Endothelial cell (in vitro differentiated cells): Measurements from ENCODE around the gene PPFIBP2. TPM values are rescaled to one million over a fixed set of nuclear protein-coding genes. Genes with fewer than 3 reads are reported as not detected.

Experiments used
- DNase-seq: peaks from one replicate; pipeline ENCODE4 v3.0.0; 2021; ENCODE audit warnings: low spot score
- H3K27ac Mint-ChIP-seq: one replicate; pipeline ENCODE4 v1.8.0; 2021; ENCODE audit warnings: mixed read lengths, inconsistent platforms; ENCODE audit not compliant: unreplicated experiment
- H3K27me3 Mint-ChIP-seq: one replicate; pipeline ENCODE4 v1.8.0; 2021; ENCODE audit warnings: mild to moderate bottlenecking, moderate library complexity, mixed read lengths, inconsistent platforms; ENCODE audit not compliant: unreplicated experiment
- H3K36me3 Mint-ChIP-seq: one replicate; pipeline ENCODE4 v1.8.0; 2021; ENCODE audit warnings: mild to moderate bottlenecking, low read depth, mixed read lengths, inconsistent platforms; ENCODE audit not compliant: unreplicated experiment
- H3K4me1 Mint-ChIP-seq: one replicate; pipeline ENCODE4 v1.8.0; 2021; ENCODE audit warnings: mild to moderate bottlenecking, mixed read lengths, inconsistent platforms; ENCODE audit not compliant: unreplicated experiment
- H3K4me3 Mint-ChIP-seq: one replicate; pipeline ENCODE4 v1.8.0; 2021; ENCODE audit warnings: mild to moderate bottlenecking, mixed read lengths, inconsistent platforms; ENCODE audit not compliant: unreplicated experiment
- H3K9me3 Mint-ChIP-seq: one replicate; pipeline ENCODE4 v1.8.0; 2021; ENCODE audit warnings: mixed read lengths, inconsistent platforms; ENCODE audit not compliant: unreplicated experiment
- CTCF ChIP-seq: fragments of 200-600 bp; sonication (generic); IDR thresholded peaks from one replicate; pipeline ENCODE4 v1.5.0; 2021; ENCODE audit warnings: antibody characterized with exemption; ENCODE audit not compliant: unreplicated experiment
- total RNA-seq: library from RNA; stranded (reverse); fragmentation: NEBNext Ultra II Directional; extraction: Animal tissue kit (Norgen Biotek cat#: 25700); gene quantifications from one replicate; pipeline ENCODE4 v1.2.1, GENCODE V29; 2021; ENCODE audit not compliant: unreplicated experiment

The PPFIBP2 gene
- total RNA-seq, 1 donor from 2014 or later, result 7.3 TPM

GRCh38 chr11:7547687-7548086, 33.9 kb downstream of the PPFIBP2 start:
- no peak for TF ChIP-seq CTCF
- Mint-ChIP-seq H3K4me3 (no peak overlapping the region), H3K9me3 (no peaks in the 10 kb centered on the region), H3K4me1 (peaks cover 7% of the 10 kb centered on the region), H3K36me3 (no peaks in the 10 kb centered on the region), H3K27me3 (peaks cover 2% of the 10 kb centered on the region), H3K27ac (no peak overlapping the region)
- no peak for DNase-seq

GRCh38 chr11:7548659-7549274, 35.0 kb downstream of the PPFIBP2 start:
- Mint-ChIP-seq H3K4me3 (no peak overlapping the region), H3K27me3 (peaks cover 2% of the 10 kb centered on the region), H3K36me3 (no peaks in the 10 kb centered on the region), H3K27ac (no peak overlapping the region), H3K4me1 (peaks cover 7% of the 10 kb centered on the region), H3K9me3 (no peaks in the 10 kb centered on the region)
- DNase-seq, result peak; percentile 47
- TF ChIP-seq CTCF, result no peak

GRCh38 chr11:7549681-7550080, 35.9 kb downstream of the PPFIBP2 start:
- Mint-ChIP-seq H3K4me3 (no peak overlapping the region), H3K27me3 (peaks cover 4% of the 10 kb centered on the region), H3K36me3 (no peaks in the 10 kb centered on the region), H3K4me1 (peaks cover 7% of the 10 kb centered on the region), H3K27ac (no peak overlapping the region), H3K9me3 (no peaks in the 10 kb centered on the region)
- no peak for TF ChIP-seq CTCF
- DNase-seq, result no peak

GRCh38 chr11:7551571-7551970, 37.8 kb downstream of the PPFIBP2 start:
- H3K9me3 Mint-ChIP-seq, result no peaks in the 10 kb centered on the region
- H3K27ac Mint-ChIP-seq, result no peak overlapping the region
- H3K36me3 Mint-ChIP-seq, result no peaks in the 10 kb centered on the region
- H3K27me3 Mint-ChIP-seq, result peaks cover 2% of the 10 kb centered on the region
- peaks cover 5% of the 10 kb centered on the region for H3K4me1 Mint-ChIP-seq
- no peak overlapping the region for H3K4me3 Mint-ChIP-seq
- DNase-seq, result no peak
- TF ChIP-seq CTCF, result no peak

GRCh38 chr11:7552666-7553065, 38.9 kb downstream of the PPFIBP2 start:
- Mint-ChIP-seq H3K4me3 (no peak overlapping the region), H3K27ac (no peak overlapping the region), H3K4me1 (no peaks in the 10 kb centered on the region), H3K9me3 (no peaks in the 10 kb centered on the region), H3K36me3 (no peaks in the 10 kb centered on the region), H3K27me3 (peaks cover 2% of the 10 kb centered on the region)
- TF ChIP-seq CTCF, result no peak
- DNase-seq, result no peak
